ENCODE measurements around the gene MRPS18A.

Gene MRPS18A

GRCh38 chr6:43695967-43696291, 8.3 kb upstream of the MRPS18A start:
- no peak for DNase-seq

- no peak for DNase-seq
These were observed 7.8 kb upstream of the MRPS18A start for GRCh38 chr6:43695215-43695966.

- DNase-seq: no peak
These were observed 1.8 kb upstream of the MRPS18A start for GRCh38 chr6:43689421-43689820.

- no peak for DNase-seq
These were observed 533 bp downstream of the MRPS18A start for GRCh38 chr6:43687079-43687436.

GRCh38 chr6:43683708-43684455, 3.7 kb downstream of the MRPS18A start:
- DNase-seq: no peak

- DNase-seq: no peak
These were observed 4.7 kb downstream of the MRPS18A start for GRCh38 chr6:43682724-43683429.

- no peak for DNase-seq
These were observed 6.3 kb downstream of the MRPS18A start for GRCh38 chr6:43681303-43681702.

GRCh38 chr6:43680308-43681200, 7.0 kb downstream of the MRPS18A start:
- no peak for DNase-seq

- no peak for DNase-seq
These were observed 8.5 kb downstream of the MRPS18A start for GRCh38 chr6:43679057-43679456.

- DNase-seq: no peak
These were observed 9.2 kb downstream of the MRPS18A start for GRCh38 chr6:43678341-43678740.

GRCh38 chr6:43677759-43678158, 9.8 kb downstream of the MRPS18A start:
- no peak for DNase-seq

- DNase-seq: no peak
These were observed 10.5 kb downstream of the MRPS18A start for GRCh38 chr6:43676962-43677606.

GRCh38 chr6:43674921-43675320, 12.7 kb downstream of the MRPS18A start:
- no peak for DNase-seq

- DNase-seq: no peak
These were observed 13.3 kb downstream of the MRPS18A start for GRCh38 chr6:43674291-43674690.

- DNase-seq: no peak
These were observed 14.0 kb downstream of the MRPS18A start for GRCh38 chr6:43673444-43674084.

- no peak for DNase-seq
These were observed 15.5 kb downstream of the MRPS18A start for GRCh38 chr6:43671801-43672690.

- DNase-seq: no peak
These were observed 16.4 kb downstream of the MRPS18A start for GRCh38 chr6:43671011-43671800.

GRCh38 chr6:43670623-43670986, 17.0 kb downstream of the MRPS18A start:
- DNase-seq: no peak

- peak; percentile 53 for DNase-seq
These were observed 17.5 kb downstream of the MRPS18A start for GRCh38 chr6:43669922-43670622.

Measured in hematopoietic multipotent progenitor cell treated with erythropoietin and hydrocortisone succinate and interleukin-3 and kit ligand, for 6 days (in vitro differentiated cells).